WTC11 (cell line): ENCODE measurements around the gene FAM135A. TPM values are rescaled to one million over a fixed set of nuclear protein-coding genes. Genes with fewer than 3 reads are reported as not detected.

Source experiments
- ATAC-seq: fragments of 200-7000 bp; cut with Tn5 transposase; 2 replicates; pipeline ENCODE4 v1.10.0; 2021; ENCODE audit warnings: mild to moderate bottlenecking, moderate library complexity
- CTCF ChIA-PET: fragments of 300-600 bp; sonication (Branson Sonifier 250); formaldehyde crosslinking; loops from one replicate; lab custom pipeline; 2021; ENCODE audit warnings: antibody characterized with exemption; lab: Charles Lee
- POLR2A ChIA-PET: fragments of 350-600 bp; sonication (Branson Sonifier 250); formaldehyde crosslinking; loops from one replicate; lab custom pipeline; 2021; ENCODE audit warnings: antibody characterized with exemption; lab: Charles Lee
- DNase-seq: peaks from one replicate; pipeline ENCODE4 v3.0.0; 2021; ENCODE audit warnings: low spot score
- H3K27ac Mint-ChIP-seq: 2 replicates; pipeline ENCODE4 v1.8.0; 2021; ENCODE audit warnings: mixed read lengths
- H3K27me3 Mint-ChIP-seq: 2 replicates; pipeline ENCODE4 v1.8.0; 2021; ENCODE audit warnings: low read depth, mild to moderate bottlenecking, moderate library complexity, mixed read lengths
- H3K36me3 Mint-ChIP-seq: 2 replicates; pipeline ENCODE4 v1.8.0; 2021; ENCODE audit warnings: mixed read lengths
- H3K4me1 Mint-ChIP-seq: 2 replicates; pipeline ENCODE4 v1.8.0; 2022; ENCODE audit warnings: mixed read lengths
- H3K4me3 Mint-ChIP-seq: 2 replicates; pipeline ENCODE4 v1.8.0; 2021; ENCODE audit warnings: mild to moderate bottlenecking, moderate library complexity, mixed read lengths
- H3K9me3 Mint-ChIP-seq: 2 replicates; pipeline ENCODE4 v1.8.0; 2021; ENCODE audit warnings: mixed read lengths
- AR ChIP-seq: fragments of 250-450 bp; sonication (Bioruptor Pico); IDR thresholded peaks from 2 replicates; pipeline ENCODE4 v1.9.0; 2021; ENCODE audit warnings: mild to moderate bottlenecking
- ATF1 ChIP-seq: sonication (generic); formaldehyde crosslinking; IDR thresholded peaks from 2 replicates; pipeline ENCODE4 v1.8.1; 2023; ENCODE audit warnings: mild to moderate bottlenecking, moderate library complexity, missing genetic modification reagents
- CREB1 ChIP-seq: sonication (generic); formaldehyde crosslinking; IDR thresholded peaks from 2 replicates; pipeline ENCODE4 v1.8.0; 2023; ENCODE audit warnings: mild to moderate bottlenecking, missing genetic modification reagents
- FOXJ3 ChIP-seq: sonication (generic); formaldehyde crosslinking; IDR thresholded peaks from 2 replicates; pipeline ENCODE4 v1.9.0; 2021; ENCODE audit warnings: missing genetic modification reagents, mild to moderate bottlenecking, borderline replicate concordance
- FOXK1 ChIP-seq: sonication (generic); formaldehyde crosslinking; IDR thresholded peaks from 2 replicates; pipeline ENCODE4 v1.8.0; 2022; ENCODE audit warnings: mild to moderate bottlenecking, moderate library complexity, missing genetic modification reagents
- GABPB1 ChIP-seq: sonication (generic); formaldehyde crosslinking; IDR thresholded peaks from 2 replicates; pipeline ENCODE4 v1.8.1; 2023; ENCODE audit warnings: mild to moderate bottlenecking, missing genetic modification reagents
- GTF2I ChIP-seq: fragments of 250-450 bp; sonication (Bioruptor Pico); conservative IDR thresholded peaks from 2 replicates; pipeline ENCODE4 v1.4.0; 2021; ENCODE audit warnings: mild to moderate bottlenecking
- IRF1 ChIP-seq: sonication (generic); formaldehyde crosslinking; IDR thresholded peaks from 2 replicates; pipeline ENCODE4 v1.8.0; 2023; ENCODE audit warnings: missing genetic modification reagents
- KAT7 ChIP-seq: sonication (generic); formaldehyde crosslinking; IDR thresholded peaks from 2 replicates; pipeline ENCODE4 v1.8.1; 2023; ENCODE audit warnings: missing genetic modification reagents, mild to moderate bottlenecking, borderline replicate concordance
- NFE2L1 ChIP-seq: sonication (generic); formaldehyde crosslinking; IDR thresholded peaks from 2 replicates; pipeline ENCODE4 v1.8.1; 2023; ENCODE audit warnings: missing genetic modification reagents
- RORB ChIP-seq: fragments of 250-450 bp; sonication (Bioruptor Pico); IDR thresholded peaks from 2 replicates; pipeline ENCODE4 v1.9.0; 2021; ENCODE audit warnings: mild to moderate bottlenecking
- USF1 ChIP-seq: sonication (generic); formaldehyde crosslinking; IDR thresholded peaks from 2 replicates; pipeline ENCODE4 v1.8.0; 2022; ENCODE audit warnings: mild to moderate bottlenecking, missing genetic modification reagents
- USF2 ChIP-seq: sonication (generic); formaldehyde crosslinking; IDR thresholded peaks from 2 replicates; pipeline ENCODE4 v1.8.1; 2023; ENCODE audit warnings: mild to moderate bottlenecking, missing genetic modification reagents, moderate library complexity
- ZNF121 ChIP-seq: sonication (generic); formaldehyde crosslinking; IDR thresholded peaks from 2 replicates; pipeline ENCODE4 v1.8.0; 2023; ENCODE audit warnings: missing genetic modification reagents
- ZNF232 ChIP-seq: sonication (generic); formaldehyde crosslinking; IDR thresholded peaks from 2 replicates; pipeline ENCODE4 v1.8.0; 2022; ENCODE audit warnings: mild to moderate bottlenecking, missing genetic modification reagents
- ZNF512 ChIP-seq: sonication (generic); formaldehyde crosslinking; IDR thresholded peaks from 2 replicates; pipeline ENCODE4 v1.8.1; 2022; ENCODE audit warnings: missing genetic modification reagents, borderline replicate concordance
- ZNF671 ChIP-seq: fragments of 250-450 bp; sonication (Bioruptor Pico); IDR thresholded peaks from 2 replicates; pipeline ENCODE4 v1.8.0; 2021; ENCODE audit warnings: mild to moderate bottlenecking
- total RNA-seq: library from RNA; stranded (reverse); gene quantifications from 3 replicates; pipeline ENCODE4 v1.2.3, GENCODE V29; 2021

The FAM135A gene
- total RNA-seq, 1 experiment from 2014 or later = 32.9 TPM

GRCh38 chr6:70566751-70567382 lies 153.6 kb downstream of the FAM135A start, which contains the start of gene SDHAF4 (continued):
- TF ChIP-seq KAT7 (CRISPR knock-in tag) = peak; percentile 76; the same call in 1 of the 2 replicates
- TF ChIP-seq ATF1 (CRISPR knock-in tag) = no peak
- TF ChIP-seq NFE2L1 (CRISPR knock-in tag) = peak; percentile 84; the same call in 1 of the 2 replicates
- TF ChIP-seq ZNF232 (CRISPR knock-in tag) = no peak; the same call in 1 of the 2 replicates
- TF ChIP-seq GABPB1 = peak; percentile 42
- TF ChIP-seq GTF2I (CRISPR knock-in tag) = no peak
- TF ChIP-seq ZNF512 = no peak
- TF ChIP-seq USF1 (CRISPR knock-in tag) = peak; percentile 36; the same call in 1 of the 2 replicates
- TF ChIP-seq AR = no peak
- TF ChIP-seq USF2 (CRISPR knock-in tag) = 0 out of 2 replicates have a peak, but pooled peaks have one; percentile 25
- no peak for TF ChIP-seq FOXK1 (CRISPR knock-in tag)
- TF ChIP-seq RORB = no peak
- TF ChIP-seq IRF1 (CRISPR knock-in tag) = 0 out of 2 replicates have a peak, but pooled peaks have one; percentile 49
- TF ChIP-seq CREB1 (CRISPR knock-in tag) = no peak

GRCh38 chr6:70574643-70575042 lies 161.3 kb downstream of the FAM135A start:
- Mint-ChIP-seq H3K36me3 (peaks cover 15% of the 10 kb centered on the region), H3K27ac (no peak overlapping the region), H3K9me3 (peaks cover 3% of the 10 kb centered on the region; the same call in 1 of the 2 replicates), H3K4me3 (no peak overlapping the region), H3K27me3 (no peaks in the 10 kb centered on the region), H3K4me1 (peaks cover 11% of the 10 kb centered on the region)
- TF ChIP-seq FOXJ3 (CRISPR knock-in tag) (no peak), ZNF671 (CRISPR knock-in tag) (no peak), ZNF121 (CRISPR knock-in tag) (peak; percentile 82; the same call in 1 of the 2 replicates), GTF2I (CRISPR knock-in tag) (peak; percentile 42; the same call in 1 of the 2 replicates), ATF1 (CRISPR knock-in tag) (no peak)
- ChIA-PET CTCF (interaction anchor here (1.2 kb wide), 1 partner anchor 309 kb away, joined by 3 read pairs; no protein-coding TSS in a partner anchor), POLR2A (no interaction called here)
- DNase-seq (no peak), ATAC-seq (no peak)
